ENCODE measurements around the gene MBTD1. TPM values are rescaled to one million over a fixed set of nuclear protein-coding genes. Genes with fewer than 3 reads are reported as not detected.
"Not testable (repeated sequence)": the region's sequence is repeated elsewhere in the genome, so short reads cannot be mapped to it uniquely, and the experiment has no call there.

MBTD1 gene
- total RNA-seq, 2 donors from 2014 or later: 19.6 to 25.1 TPM

DNA sequence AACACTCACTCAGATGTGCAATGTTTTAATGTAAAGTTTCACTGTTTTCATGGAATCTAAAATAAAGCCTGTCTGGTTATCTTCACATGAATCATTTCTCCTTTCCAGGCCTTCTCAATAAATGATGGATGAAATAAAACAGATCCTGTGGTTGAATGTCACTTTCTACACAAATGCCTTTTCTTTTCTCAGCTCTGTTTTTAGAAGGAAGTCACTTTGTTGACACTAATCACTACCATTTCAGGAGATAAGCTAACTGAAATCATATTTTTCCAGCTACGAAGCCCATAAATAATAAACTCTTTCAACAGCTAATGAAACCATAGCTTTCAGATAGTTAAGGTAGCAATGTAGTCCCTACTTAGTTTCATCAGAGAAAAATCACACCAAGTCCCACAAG, 75.7 kb downstream of the MBTD1 start:
- DNase-seq (ENCODE audit: low spot score): no peak
- H3K4me3 ChIP-seq: no peak overlapping the region
- no peaks in the 10 kb centered on the region for H3K9me3 ChIP-seq
- intact Hi-C loops (cut with DNase I): no loop called here
- H3K27me3 ChIP-seq (replicated peaks; ENCODE audit: insufficient read depth): no peaks in the 10 kb centered on the region
- TF ChIP-seq POLR2AphosphoS5 (IDR thresholded peaks at IDR 0.05) (no peak), POLR2A (IDR thresholded peaks at IDR 0.05) (no peak), CTCF (IDR thresholded peaks at IDR 0.05) (no peak)
- H3K27ac ChIP-seq: no peak overlapping the region
- no peaks in the 10 kb centered on the region for H3K36me3 ChIP-seq
- no peaks in the 10 kb centered on the region for H3K4me1 ChIP-seq (replicated peaks)
- WGBS: 53% methylated on average over 1 of the region's 1 CpG

DNA sequence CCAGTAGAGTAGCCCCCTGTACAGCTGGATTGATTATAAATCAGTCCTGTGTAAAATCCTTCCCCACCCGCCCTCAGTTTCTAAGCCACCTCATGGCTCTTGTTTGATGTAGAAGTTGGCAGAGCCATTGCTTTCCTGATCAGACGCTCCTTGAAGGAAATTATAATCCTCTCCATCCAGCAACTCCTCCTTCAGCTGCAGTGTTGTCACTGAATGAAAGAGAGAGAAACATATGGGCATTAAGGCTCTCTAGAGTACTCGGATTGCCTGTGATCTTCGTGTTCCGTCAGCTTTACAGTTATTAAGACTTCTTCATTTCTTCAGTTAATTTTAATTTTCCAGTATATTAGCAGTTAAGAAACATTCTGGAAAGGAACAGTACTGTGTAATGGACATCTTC, 79.4 kb downstream of the MBTD1 start:
- intact Hi-C loops (cut with DNase I): no loop called here
- Histone ChIP-seq H3K9me3 (no peaks in the 10 kb centered on the region), H3K4me3 (no peak overlapping the region), H3K36me3 (no peaks in the 10 kb centered on the region), H3K4me1 (replicated peaks) (no peaks in the 10 kb centered on the region), H3K27ac (no peak overlapping the region), H3K27me3 (replicated peaks; ENCODE audit: insufficient read depth) (no peaks in the 10 kb centered on the region)
- no peak for TF ChIP-seq POLR2AphosphoS5 (IDR thresholded peaks at IDR 0.05)
- no peak for TF ChIP-seq CTCF (IDR thresholded peaks at IDR 0.05)
- TF ChIP-seq POLR2A (IDR thresholded peaks at IDR 0.05): no peak
- WGBS: 78% methylated on average over 5 of the region's 5 CpGs
- DNase-seq (ENCODE audit: low spot score): no peak

GRCh38 chr17:51172030-51172429, 87.8 kb downstream of the MBTD1 start:
- H3K9me3 ChIP-seq; H3K4me1 ChIP-seq (replicated peaks); intact Hi-C loops (cut with DNase I); H3K27me3 ChIP-seq (replicated peaks; ENCODE audit: insufficient read depth); H3K36me3 ChIP-seq; H3K27ac ChIP-seq; H3K4me3 ChIP-seq; DNase-seq (ENCODE audit: low spot score): not testable (repeated sequence)
- WGBS: 86% methylated on average over 9 of the region's 9 CpGs

GRCh38 chr17:51170736-51171135, 89.1 kb downstream of the MBTD1 start:
- H3K27ac ChIP-seq: no peak overlapping the region
- 89% methylated on average over 2 of the region's 2 CpGs for WGBS
- H3K36me3 ChIP-seq: peaks cover 0 to 5% of the 10 kb centered on the region in 2 donors
- H3K4me1 ChIP-seq (replicated peaks): peaks cover under 1% of the 10 kb centered on the region
- H3K9me3 ChIP-seq: no peaks in the 10 kb centered on the region
- no peak overlapping the region for H3K4me3 ChIP-seq
- no peak for DNase-seq (ENCODE audit: low spot score)
- intact Hi-C loops (cut with DNase I): no loop called here
- TF ChIP-seq POLR2A (IDR thresholded peaks at IDR 0.05): no peak
- TF ChIP-seq POLR2AphosphoS5 (IDR thresholded peaks at IDR 0.05): no peak
- TF ChIP-seq CTCF (IDR thresholded peaks at IDR 0.05): no peak
- no peaks in the 10 kb centered on the region for H3K27me3 ChIP-seq (replicated peaks; ENCODE audit: insufficient read depth)

GRCh38 chr17:51169340-51169739, 90.5 kb downstream of the MBTD1 start:
- Histone ChIP-seq H3K4me3 (no peak overlapping the region), H3K27ac (no peak overlapping the region), H3K9me3 (no peaks in the 10 kb centered on the region), H3K4me1 (replicated peaks) (peaks cover 4% of the 10 kb centered on the region), H3K36me3 (peaks cover 0 to 5% of the 10 kb centered on the region in 2 donors), H3K27me3 (replicated peaks; ENCODE audit: insufficient read depth) (no peaks in the 10 kb centered on the region)
- TF ChIP-seq CTCF (IDR thresholded peaks at IDR 0.05) (no peak), POLR2A (IDR thresholded peaks at IDR 0.05) (no peak), POLR2AphosphoS5 (IDR thresholded peaks at IDR 0.05) (no peak)
- intact Hi-C loops (cut with DNase I): loop anchor here (5.0 kb wide), 2 partner anchors 52 to 93 kb away; partner anchors contain the start of genes MBTD1 and UTP18
- no peak for DNase-seq (ENCODE audit: low spot score)
- WGBS: 100% methylated on average over 1 of the region's 1 CpG
